Naive thymus-derived CD4-positive, alpha-beta T cell (primary cell): Measurements from ENCODE around the gene ARRDC5. TPM values are rescaled to one million over a fixed set of nuclear protein-coding genes. Genes with fewer than 3 reads are reported as not detected.
"Not testable (repeated sequence)": the region's sequence is repeated elsewhere in the genome, so short reads cannot be mapped to it uniquely, and the experiment has no call there.

ENCODE experiments used
- ATAC-seq: fragments of 150-1000 bp; cut with Tn5 transposase; 2 replicates; pipeline ENCODE4 v1.10.0; 2021; ENCODE audit warnings: mild to moderate bottlenecking, moderate library complexity
- CTCF ChIA-PET: fragments of 350-600 bp; sonication (Branson Sonifier 250); formaldehyde crosslinking; loops from one replicate; lab custom pipeline; 2021; ENCODE audit warnings: antibody characterized with exemption; lab: Charles Lee
- POLR2A ChIA-PET: fragments of 350-600 bp; sonication (Branson Sonifier 250); formaldehyde crosslinking; loops from one replicate; lab custom pipeline; 2021; ENCODE audit warnings: antibody characterized with exemption, inconsistent platforms; lab: Charles Lee
- DNase-seq, 9 donors: peaks; one replicate each; pipeline versions ENCODE4 v3.0.0 to v3.0.0-alpha.2; 2020 to 2022; ENCODE audit warnings: mixed read lengths in 1 of 9
- H3K27ac ChIP-seq: one replicate; pipeline ENCODE4 v1.7.0; 2013; ENCODE audit warnings: mild to moderate bottlenecking, low read depth, low read length, moderate library complexity
- H3K27me3 ChIP-seq, 2 donors: one replicate each; pipeline ENCODE4 v1.7.0; 2013; ENCODE audit warnings: low read length in 2 of 2, mild to moderate bottlenecking in 2 of 2, moderate library complexity in 2 of 2; ENCODE audit not compliant: control insufficient read depth in 2 of 2, insufficient read depth in 2 of 2
- H3K36me3 ChIP-seq, 3 experiments: 1 replicate in 2 of 3; 2 replicates in 1 of 3; pipeline ENCODE4 v1.7.0; 2013; ENCODE audit warnings: low read length in 3 of 3, mild to moderate bottlenecking in 3 of 3, moderate library complexity in 1 of 3; ENCODE audit not compliant: insufficient read depth in 3 of 3, control insufficient read depth in 2 of 3
- H3K4me1 ChIP-seq, 2 donors: one replicate each; pipeline ENCODE4 v1.7.0; 2013; ENCODE audit warnings: low read length in 2 of 2, mild to moderate bottlenecking in 2 of 2, moderate library complexity in 1 of 2; ENCODE audit not compliant: control insufficient read depth in 2 of 2, insufficient read depth in 2 of 2
- H3K4me3 ChIP-seq: 2 replicates; pipeline ENCODE4 v1.7.0; 2013; ENCODE audit warnings: mild to moderate bottlenecking, low read length
- H3K9me3 ChIP-seq, 3 experiments: 1 replicate in 2 of 3; 2 replicates in 1 of 3; pipeline ENCODE4 v1.7.0; 2013; ENCODE audit warnings: low read length in 3 of 3; ENCODE audit not compliant: control insufficient read depth in 2 of 3
- H3K27ac Mint-ChIP-seq, 9 donors: one replicate each; pipeline ENCODE4 v1.8.0; 2020 to 2022; ENCODE audit warnings: mixed read lengths in 9 of 9, mild to moderate bottlenecking in 8 of 9, moderate library complexity in 5 of 9, inconsistent platforms in 2 of 9
- H3K27me3 Mint-ChIP-seq, 5 donors: one replicate each; pipeline ENCODE4 v1.8.0; 2021 to 2022; ENCODE audit warnings: mixed read lengths in 5 of 5, mild to moderate bottlenecking in 1 of 5
- H3K36me3 Mint-ChIP-seq, 5 donors: one replicate each; pipeline ENCODE4 v1.8.0; 2020 to 2022; ENCODE audit warnings: mixed read lengths in 5 of 5, mild to moderate bottlenecking in 3 of 5, inconsistent platforms in 1 of 5
- H3K4me1 Mint-ChIP-seq, 7 donors: one replicate each; pipeline ENCODE4 v1.8.0; 2020 to 2022; ENCODE audit warnings: mixed read lengths in 7 of 7, mild to moderate bottlenecking in 3 of 7, inconsistent platforms in 1 of 7
- H3K4me3 Mint-ChIP-seq, 10 donors: one replicate each; pipeline ENCODE4 v1.8.0; 2020 to 2022; ENCODE audit warnings: mild to moderate bottlenecking in 10 of 10, mixed read lengths in 10 of 10, moderate library complexity in 6 of 10, inconsistent platforms in 2 of 10
- H3K9me3 Mint-ChIP-seq, 11 donors: one replicate each; pipeline ENCODE4 v1.8.0; 2020 to 2022; ENCODE audit warnings: mixed read lengths in 11 of 11, mild to moderate bottlenecking in 4 of 11, inconsistent platforms in 1 of 11, moderate library complexity in 1 of 11
- intact Hi-C, 2 donors: fragments of 100-400 bp; cut with micrococcal nuclease; formaldehyde crosslinking; loops; one replicate each; pipeline ENCODE4 v1.15.1; 2023
- polyA plus RNA-seq, 2 donors: library from polyadenylated mRNA; unstranded; fragments of 300-500 nt; fragmentation: Illumina TruSeq; gene quantifications; one replicate each; pipeline ENCODE4 v1.2.3, GENCODE V29; 2021
- total RNA-seq, 6 experiments: library from RNA in 5 of 6; stranded (reverse) in 5 of 6; gene quantifications; 1 replicate in 5 of 6; 2 replicates in 1 of 6; pipeline ENCODE4 v1.2.3 and lab custom pipeline; 2021 to 2026

Gene ARRDC5
- total and polyA plus RNA-seq, 7 experiments from 2014 or later: 2.7 to 28.6 (median 9.8) TPM

GRCh38 chr19:4908781-4909155, 6.1 kb upstream of the ARRDC5 start:
- no peak for ATAC-seq
- peaks cover 0 to 5% (median 0%) of the 10 kb centered on the region in 5 donors for H3K36me3 Mint-ChIP-seq
- Histone ChIP-seq H3K36me3 (peaks cover 0 to 10% (median 0%) of the 10 kb centered on the region in 3 experiments), H3K4me3 (peak overlapping the region; percentile 61), H3K4me1 (peaks cover 41 to 49% of the 10 kb centered on the region in 2 donors), H3K27me3 (no peaks in the 10 kb centered on the region), H3K9me3 (no peaks in the 10 kb centered on the region), H3K27ac (no peak overlapping the region)
- peak overlapping the region in 3 of 9 donors; percentile 42 to 75 (median 55) for H3K27ac Mint-ChIP-seq
- H3K9me3 Mint-ChIP-seq: no peaks in the 10 kb centered on the region
- no peak for DNase-seq
- ChIA-PET CTCF (no interaction called here), POLR2A (no interaction called here)
- intact Hi-C loops: loop anchor here in 1 of 2 donors (5.0 kb wide), 1 partner anchor 506 kb away; the partner anchor contains the start of genes CHAF1A and SH3GL1
- no peaks in the 10 kb centered on the region for H3K27me3 Mint-ChIP-seq
- peaks cover 33 to 63% (median 50%) of the 10 kb centered on the region in 7 donors for H3K4me1 Mint-ChIP-seq
- peak overlapping the region; percentile 0 to 99 (median 64) for H3K4me3 Mint-ChIP-seq

- Histone ChIP-seq H3K4me3 (no peak overlapping the region), H3K4me1 (peaks cover 38 to 44% of the 10 kb centered on the region in 2 donors), H3K9me3 (no peaks in the 10 kb centered on the region), H3K27ac (no peak overlapping the region), H3K27me3 (no peaks in the 10 kb centered on the region), H3K36me3 (peaks cover 0 to 9% (median 0%) of the 10 kb centered on the region in 3 experiments)
- peak overlapping the region in 6 of 9 donors; percentile 39 to 88 (median 57) for H3K27ac Mint-ChIP-seq
- ChIA-PET CTCF (interaction anchor here (0.6 kb wide), 1 partner anchor 334 kb away, joined by 3 read pairs; no protein-coding TSS in a partner anchor), POLR2A (no interaction called here)
- H3K4me3 Mint-ChIP-seq: peak overlapping the region; percentile 0 to 99 (median 64)
- no peaks in the 10 kb centered on the region for H3K9me3 Mint-ChIP-seq
- intact Hi-C loops: loop anchor here in 1 of 2 donors (5.0 kb wide), 1 partner anchor 506 kb away; the partner anchor contains the start of genes CHAF1A and SH3GL1
- ATAC-seq: no peak
- H3K27me3 Mint-ChIP-seq: no peaks in the 10 kb centered on the region
- H3K4me1 Mint-ChIP-seq: peaks cover 30 to 59% (median 48%) of the 10 kb centered on the region in 7 donors
- DNase-seq: no peak
- H3K36me3 Mint-ChIP-seq: peaks cover 0 to 5% (median 0%) of the 10 kb centered on the region in 5 donors
These were observed 5.7 kb upstream of the ARRDC5 start for GRCh38 chr19:4908360-4908759.

GRCh38 chr19:4906963-4907362, 4.3 kb upstream of the ARRDC5 start:
- Mint-ChIP-seq H3K27me3 (no peaks in the 10 kb centered on the region), H3K9me3 (no peaks in the 10 kb centered on the region), H3K4me1 (peaks cover 18 to 51% (median 42%) of the 10 kb centered on the region in 7 donors), H3K36me3 (peaks cover 0 to 4% (median 0%) of the 10 kb centered on the region in 5 donors), H3K27ac (peak overlapping the region in 2 of 9 donors; percentile 13 to 41), H3K4me3 (peak overlapping the region in 3 of 10 donors; percentile 5 to 68 (median 49))
- no peak for DNase-seq
- ATAC-seq: no peak
- intact Hi-C loops: loop anchor here in 1 of 2 donors (5.0 kb wide), 1 partner anchor 505 kb away; the partner anchor contains the start of genes CHAF1A and SH3GL1
- Histone ChIP-seq H3K4me3 (no peak overlapping the region), H3K27ac (no peak overlapping the region), H3K9me3 (no peaks in the 10 kb centered on the region), H3K36me3 (peaks cover 0 to 9% (median 0%) of the 10 kb centered on the region in 3 experiments), H3K27me3 (no peaks in the 10 kb centered on the region), H3K4me1 (peaks cover 30% of the 10 kb centered on the region in 2 donors)
- ChIA-PET POLR2A (interaction anchor here (0.6 to 1.5 kb wide), 2 partner anchors 9 to 62 kb away, joined by 3 to 4 read pairs; partner anchors contain the start of gene KDM4B), CTCF (no interaction called here)

GRCh38 chr19:4904481-4904880, 1.8 kb upstream of the ARRDC5 start:
- no peak overlapping the region for H3K4me3 ChIP-seq
- CTCF ChIA-PET: interaction anchor here (0.7 kb wide), 1 partner anchor 35 kb away, joined by 5 read pairs; no protein-coding TSS in a partner anchor
- peaks cover 5 to 38% (median 31%) of the 10 kb centered on the region in 7 donors for H3K4me1 Mint-ChIP-seq
- H3K4me3 Mint-ChIP-seq: peak overlapping the region in 1 of 10 donors; percentile 59
- no peak overlapping the region for H3K27ac Mint-ChIP-seq
- intact Hi-C loops: no loop called here
- no peak for DNase-seq
- no peaks in the 10 kb centered on the region for H3K27me3 Mint-ChIP-seq
- H3K27me3 ChIP-seq: no peaks in the 10 kb centered on the region
- peaks cover 13 to 14% of the 10 kb centered on the region in 2 donors for H3K4me1 ChIP-seq
- no peak for ATAC-seq
- no peak overlapping the region for H3K27ac ChIP-seq
- POLR2A ChIA-PET: interaction anchor here (0.6 kb wide), 1 partner anchor 32 kb away, joined by 4 read pairs; no protein-coding TSS in a partner anchor
- H3K9me3 Mint-ChIP-seq: no peaks in the 10 kb centered on the region
- no peaks in the 10 kb centered on the region for H3K9me3 ChIP-seq
- peaks cover 0 to 4% (median 0%) of the 10 kb centered on the region in 5 donors for H3K36me3 Mint-ChIP-seq
- peaks cover 0 to 9% (median 0%) of the 10 kb centered on the region in 3 experiments for H3K36me3 ChIP-seq

- ATAC-seq, H3K9me3 Mint-ChIP-seq, POLR2A ChIA-PET, H3K4me1 ChIP-seq, intact Hi-C loops, H3K27ac Mint-ChIP-seq, H3K9me3 ChIP-seq, H3K27me3 ChIP-seq, H3K4me3 Mint-ChIP-seq, CTCF ChIA-PET, H3K27me3 Mint-ChIP-seq, H3K4me3 ChIP-seq, H3K27ac ChIP-seq, H3K36me3 Mint-ChIP-seq, DNase-seq: not testable (repeated sequence)
- H3K36me3 ChIP-seq: peaks cover 0 to 14% (median 0%) of the 10 kb centered on the region in 3 experiments
- H3K4me1 Mint-ChIP-seq: peaks cover 0 to 21% (median 11%) of the 10 kb centered on the region in 7 donors
These were observed 1.8 kb downstream of the ARRDC5 start for GRCh38 chr19:4900879-4901278.

- ChIA-PET POLR2A (interaction anchor here (0.8 kb wide), 1 partner anchor 19 kb away, joined by 4 read pairs; no protein-coding TSS in a partner anchor), CTCF (interaction anchor here (0.9 kb wide), 2 partner anchors 15 to 88 kb away, joined by 3 read pairs; no protein-coding TSS in a partner anchor)
- Mint-ChIP-seq H3K36me3 (peaks cover 0 to 4% (median 0%) of the 10 kb centered on the region in 5 donors), H3K4me1 (peaks cover 0 to 15% (median 6%) of the 10 kb centered on the region in 7 donors), H3K27me3 (no peaks in the 10 kb centered on the region), H3K27ac (no peak overlapping the region), H3K4me3 (no peak overlapping the region), H3K9me3 (no peaks in the 10 kb centered on the region)
- intact Hi-C loops: no loop called here
- Histone ChIP-seq H3K4me1 (no peaks in the 10 kb centered on the region), H3K36me3 (peaks cover 0 to 14% (median 0%) of the 10 kb centered on the region in 3 experiments), H3K27ac (no peak overlapping the region), H3K27me3 (no peaks in the 10 kb centered on the region), H3K9me3 (no peaks in the 10 kb centered on the region), H3K4me3 (no peak overlapping the region)
- ATAC-seq (no peak), DNase-seq (no peak)
These were observed 5.5 kb downstream of the ARRDC5 start for GRCh38 chr19:4897146-4897545.
